RPMI7951 (cell line): ENCODE results near the gene PCSK5. TPM values are rescaled to one million over a fixed set of nuclear protein-coding genes. Genes with fewer than 3 reads are reported as not detected.
A peak's percentile ranks its signal among the peaks of the same experiment; 100 is the strongest.

Experiments used
- DNase-seq: peaks from one replicate; pipeline ENCODE4 v3.0.0-alpha.2; 2012; ENCODE audit warnings: low read depth
- total RNA-seq: library from RNA; depleted of rRNA; stranded (reverse); fragments of >200 nt; shearing (Covaris generic); gene quantifications from 2 replicates; pipeline ENCODE4 v1.2.3, GENCODE V29; 2014

Gene PCSK5
- total RNA-seq, 1 experiment from 2014 or later, result 0.36 TPM

GRCh38 chr9:75921391-75922127 is 31.1 kb downstream of the PCSK5 start:
- no peak for DNase-seq

GRCh38 chr9:75926385-75926784 is 35.9 kb downstream of the PCSK5 start:
- no peak for DNase-seq

GRCh38 chr9:75927356-75927755 is 36.9 kb downstream of the PCSK5 start:
- DNase-seq, result no peak

- DNase-seq, result no peak
These were observed 39.7 kb downstream of the PCSK5 start for GRCh38 chr9:75930190-75930589.

GRCh38 chr9:75930730-75931321 is 40.4 kb downstream of the PCSK5 start:
- DNase-seq, result no peak

- no peak for DNase-seq
These were observed 43.5 kb downstream of the PCSK5 start for GRCh38 chr9:75933982-75934381.

- DNase-seq, result no peak
These were observed 45.1 kb downstream of the PCSK5 start for GRCh38 chr9:75935591-75935990.

- DNase-seq, result no peak
These were observed 47.2 kb downstream of the PCSK5 start for GRCh38 chr9:75937521-75938258.

GRCh38 chr9:75938946-75939345 is 48.5 kb downstream of the PCSK5 start:
- no peak for DNase-seq

- DNase-seq, result no peak
These were observed 49.2 kb downstream of the PCSK5 start for GRCh38 chr9:75939536-75940111.

- no peak for DNase-seq
These were observed 50.6 kb downstream of the PCSK5 start for GRCh38 chr9:75941066-75941465.

GRCh38 chr9:75941577-75942311 is 51.3 kb downstream of the PCSK5 start:
- no peak for DNase-seq

- no peak for DNase-seq
These were observed 56.3 kb downstream of the PCSK5 start for GRCh38 chr9:75946766-75947165.

- no peak for DNase-seq
These were observed 56.8 kb downstream of the PCSK5 start for GRCh38 chr9:75947233-75947632.

GRCh38 chr9:75950998-75951397 is 60.5 kb downstream of the PCSK5 start:
- peak; percentile 17 for DNase-seq

GRCh38 chr9:75953218-75953617 is 62.7 kb downstream of the PCSK5 start:
- no peak for DNase-seq

- DNase-seq, result no peak
These were observed 65.7 kb downstream of the PCSK5 start for GRCh38 chr9:75956161-75956560.

GRCh38 chr9:75957116-75957515 is 66.6 kb downstream of the PCSK5 start:
- DNase-seq, result no peak

- no peak for DNase-seq
These were observed 67.8 kb downstream of the PCSK5 start for GRCh38 chr9:75958226-75958625.

GRCh38 chr9:75960551-75960950 is 70.1 kb downstream of the PCSK5 start:
- no peak for DNase-seq

GRCh38 chr9:75962013-75962661 is 71.7 kb downstream of the PCSK5 start:
- no peak for DNase-seq
